Endothelial cell of umbilical vein (primary cell): ENCODE measurements around the gene AP5B1. TPM values are rescaled to one million over a fixed set of nuclear protein-coding genes. Genes with fewer than 3 reads are reported as not detected.

Experiments
- BruUV-seq: library from RNA; stranded (reverse); fragments of 400-500 nt; replicated peaks from 2 replicates; lab custom pipeline; 2021; lab: Mats Ljungman, UMichigan
- CTCF ChIA-PET: fragments of 300-600, 350-600 bp; sonication (Branson Sonifier 250); formaldehyde crosslinking; loops from one replicate; lab custom pipeline; 2021; ENCODE audit warnings: antibody characterized with exemption, inconsistent platforms; lab: Charles Lee
- POLR2A ChIA-PET: fragments of 300-600, 350-600 bp; sonication (Branson Sonifier 250); formaldehyde crosslinking; loops from one replicate; lab custom pipeline; 2021; ENCODE audit warnings: antibody characterized with exemption, inconsistent platforms; lab: Charles Lee
- DNase-seq: peaks from one replicate; pipeline ENCODE4 v3.0.0-alpha.2; 2011; ENCODE audit warnings: low read depth, low spot score
- FAIRE-seq: peaks from 2 replicates; lab custom pipeline; 2011; peaks lifted over from hg19 to GRCh38; lab: Jason Lieb, UNC
- H2AFZ ChIP-seq: 2 replicates; pipeline ENCODE4 v1.6.0; 2012; ENCODE audit warnings: low read depth, low read length, control low read depth, inconsistent platforms
- H3K27ac ChIP-seq: 2 replicates; pipeline ENCODE4 v1.5.1; 2011; ENCODE audit warnings: low read depth, mild to moderate bottlenecking, control low read depth, low read length, moderate library complexity; ENCODE audit not compliant: insufficient read depth
- H3K27me3 ChIP-seq, 2 experiments: 2 replicates each; pipeline versions ENCODE4 v1.6.0 to v1.6.1; 2011; ENCODE audit warnings: low read length in 2 of 2, mixed read lengths in 1 of 2; ENCODE audit not compliant: control insufficient read depth in 2 of 2, insufficient read depth in 2 of 2
- H3K36me3 ChIP-seq, 2 experiments: 2 replicates in 1 of 2; 3 replicates in 1 of 2; pipeline ENCODE4 v1.5.1; 2011; ENCODE audit warnings: low read length in 2 of 2, mild to moderate bottlenecking in 1 of 2, moderate library complexity in 1 of 2; ENCODE audit not compliant: control insufficient read depth in 2 of 2, insufficient read depth in 2 of 2; ENCODE audit errors: extremely low read depth in 1 of 2
- H3K4me1 ChIP-seq: 3 replicates; pipeline ENCODE4 v1.5.1; 2011; ENCODE audit warnings: mild to moderate bottlenecking, low read length; ENCODE audit not compliant: control insufficient read depth, insufficient read depth; ENCODE audit errors: extremely low read depth
- H3K4me2 ChIP-seq: 2 replicates; pipeline ENCODE4 v1.6.1; 2011; ENCODE audit warnings: low read length, control low read depth, mixed read lengths; ENCODE audit not compliant: insufficient read depth
- H3K4me3 ChIP-seq, 3 experiments: fragments of 200-600 bp in 1 of 3; sonication (generic), shearing (Covaris generic) in 1 of 3; replicated peaks in 1 of 3; 2 replicates each; pipeline ENCODE4 v1.5.1; 2011 to 2016; ENCODE audit warnings: control low read depth in 3 of 3, low read length in 3 of 3, mild to moderate bottlenecking in 2 of 3, inconsistent platforms in 1 of 3, low read depth in 1 of 3, moderate library complexity in 1 of 3; ENCODE audit not compliant: insufficient read depth in 1 of 3
- H3K79me2 ChIP-seq: 2 replicates; pipeline ENCODE4 v1.6.0; 2012; ENCODE audit warnings: low read length, inconsistent platforms; ENCODE audit not compliant: control insufficient read depth, insufficient read depth
- H3K9ac ChIP-seq: replicated peaks from 2 replicates; pipeline ENCODE3; 2011; ENCODE audit warnings: low read length, control low read depth; ENCODE audit not compliant: insufficient read depth; ENCODE audit errors: extremely low read depth
- H3K9me1 ChIP-seq: replicated peaks from 3 replicates; pipeline ENCODE4 v1.6.0; 2011; ENCODE audit warnings: mild to moderate bottlenecking, low read length; ENCODE audit not compliant: control insufficient read depth, insufficient read depth; ENCODE audit errors: extremely low read depth
- H3K9me3 ChIP-seq: replicated peaks from 2 replicates; pipeline ENCODE4 v1.5.1; 2012; ENCODE audit warnings: low read length, inconsistent platforms; ENCODE audit not compliant: control insufficient read depth, insufficient read depth
- H4K20me1 ChIP-seq: replicated peaks from 2 replicates; pipeline ENCODE3; 2011; ENCODE audit warnings: mild to moderate bottlenecking, low read length; ENCODE audit not compliant: control insufficient read depth, insufficient read depth; ENCODE audit errors: extremely low read depth
- EZH2 ChIP-seq: IDR thresholded peaks from 2 replicates; pipeline ENCODE4 v1.6.1; 2012; ENCODE audit warnings: borderline replicate concordance, low read depth, mild to moderate bottlenecking, moderate library complexity, low read length, inconsistent platforms; ENCODE audit not compliant: severe bottlenecking
- GATA2 ChIP-seq: IDR thresholded peaks from 2 replicates; pipeline ENCODE4 v1.7.0; 2011; ENCODE audit warnings: low read depth, mild to moderate bottlenecking, moderate library complexity, mixed read lengths, low read length; ENCODE audit not compliant: insufficient read length, insufficient read depth
- MYC ChIP-seq: IDR thresholded peaks from one replicate; pipeline ENCODE4 v1.6.1; 2011; ENCODE audit warnings: mild to moderate bottlenecking, low read depth, low read length
- POLR2AphosphoS5 ChIP-seq: IDR thresholded peaks from 2 replicates; pipeline ENCODE4 v1.6.1; 2012; ENCODE audit warnings: low read depth, mild to moderate bottlenecking, control low read depth, low read length, moderate library complexity; ENCODE audit not compliant: insufficient read depth
- dilution Hi-C: fragments of 300-500 bp; cut with MboI; formaldehyde crosslinking; loops from one replicate; pipeline ENCODE4 v1.15.0; 2019; ENCODE audit warnings: low sequenced_read_pairs; ENCODE audit not compliant: extremely low pct_ligation_motif_present
- intact Hi-C: fragments of 100-400 bp; cut with micrococcal nuclease; formaldehyde crosslinking; loops from one replicate; pipeline ENCODE4 v1.10.0; 2022
- polyA plus RNA-seq, 4 experiments: library from polyadenylated mRNA; depleted of rRNA in 3 of 4; stranded (reverse) in 3 of 4; unstranded in 1 of 4; fragments of >200 nt; gene quantifications; 2 replicates each; pipeline versions ENCODE4 v1.2.1 to v1.2.3, GENCODE V29; 2011 to 2012; ENCODE audit warnings: missing spikeins in 1 of 4
- total RNA-seq: library from RNA; stranded (reverse); gene quantifications from 2 replicates; pipeline ENCODE4 v1.2.3, GENCODE V29; 2021
- TF ChIP-seq, protein P1 (sequence below): IDR thresholded peaks from 2 replicates; pipeline ENCODE4 v1.6.1; 2011; ENCODE audit not compliant: insufficient read depth, insufficient read length

Gene AP5B1
- total and polyA plus RNA-seq, 2 donors (not counting 3 experiments of a cell fraction or from before 2014, with no cell fraction given): 9.2 to 15.3 TPM

GRCh38 chr11:65788821-65789220 lies 8.0 kb upstream of the AP5B1 start:
- ChIA-PET CTCF (interaction anchor here (1.3 to 6.2 kb wide), 4 partner anchors 8 to 29 kb away, joined by 4 to 71 read pairs (median 6); partner anchors contain the start of gene AP5B1), POLR2A (no interaction called here)
- Histone ChIP-seq H3K4me2 (no peak overlapping the region), H3K9ac (no peak overlapping the region), H3K4me1 (no peaks in the 10 kb centered on the region), H3K36me3 (no peaks in the 10 kb centered on the region), H3K27ac (no peak overlapping the region), H4K20me1 (no peaks in the 10 kb centered on the region), H2AFZ (no peak overlapping the region), H3K9me3 (no peaks in the 10 kb centered on the region), H3K79me2 (no peaks in the 10 kb centered on the region), H3K4me3 (no peak overlapping the region), H3K9me1 (no peaks in the 10 kb centered on the region), H3K27me3 (peaks cover 41 to 42% of the 10 kb centered on the region in 2 experiments)
- DNase-seq: no peak
- no peak for FAIRE-seq
- intact Hi-C loops: no loop called here
- TF ChIP-seq GATA2 (no peak), EZH2 (no peak), MYC (no peak)
- TF ChIP-seq, protein P1, sequence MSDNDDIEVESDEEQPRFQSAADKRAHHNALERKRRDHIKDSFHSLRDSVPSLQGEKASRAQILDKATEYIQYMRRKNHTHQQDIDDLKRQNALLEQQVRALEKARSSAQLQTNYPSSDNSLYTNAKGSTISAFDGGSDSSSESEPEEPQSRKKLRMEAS: no peak
- dilution Hi-C loops: no loop called here
- no TSS peak for BruUV-seq

DNA sequence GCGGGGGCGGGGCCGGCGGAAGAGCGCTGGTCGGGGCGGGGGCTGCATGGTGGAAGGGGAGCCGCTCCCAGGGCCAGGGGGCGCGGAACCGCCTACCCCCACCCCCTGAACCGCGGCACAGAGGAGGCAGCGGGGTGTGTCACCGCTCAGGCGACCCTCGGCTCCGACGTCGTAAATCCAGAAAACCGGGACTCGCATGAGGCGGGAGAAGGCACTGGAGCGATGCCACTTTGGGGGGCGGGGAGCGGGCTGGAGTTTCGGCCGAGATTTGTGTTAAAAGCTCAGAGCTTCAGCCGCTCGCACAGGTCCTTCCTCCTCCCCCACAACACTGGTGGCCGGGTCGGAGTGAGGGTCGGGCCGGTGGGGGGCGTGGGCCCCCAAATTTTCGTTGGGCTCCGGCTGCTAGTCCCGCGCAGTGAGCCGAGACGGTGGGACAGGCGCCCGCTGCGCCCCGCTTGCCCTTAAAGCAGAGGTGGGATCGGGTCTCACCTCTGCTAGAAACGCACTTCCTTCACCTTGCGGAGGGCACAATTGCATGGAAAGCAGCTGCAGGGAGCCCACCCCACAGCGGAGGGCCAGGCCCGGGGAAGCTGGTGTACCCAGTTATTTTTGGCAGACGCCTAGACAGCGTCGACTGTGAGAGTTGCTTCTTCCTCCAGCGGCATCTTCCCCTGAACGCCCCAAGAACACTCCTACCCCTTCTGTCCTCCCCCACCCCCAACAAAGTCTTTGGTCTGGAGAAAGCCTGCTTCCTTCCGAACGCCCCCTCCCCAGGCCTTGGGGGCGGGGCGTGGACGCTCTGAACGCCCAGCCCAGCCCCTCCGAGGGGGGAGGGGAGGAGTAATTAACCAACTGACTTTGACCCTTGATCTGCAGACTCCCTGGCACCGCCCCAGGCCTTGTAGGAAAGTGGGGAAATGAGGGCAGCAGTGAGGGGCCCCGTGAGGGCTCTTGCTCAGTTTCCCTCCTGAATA lies 7.2 kb upstream of the AP5B1 start:
- BruUV-seq: no TSS peak
- no peak for FAIRE-seq
- Histone ChIP-seq H4K20me1 (no peaks in the 10 kb centered on the region), H3K9ac (no peak overlapping the region), H3K36me3 (no peaks in the 10 kb centered on the region), H3K4me1 (no peaks in the 10 kb centered on the region), H3K9me1 (no peaks in the 10 kb centered on the region), H3K27me3 (peaks cover 41 to 42% of the 10 kb centered on the region in 2 experiments), H3K4me3 (no peak overlapping the region), H3K4me2 (no peak overlapping the region), H2AFZ (no peak overlapping the region), H3K9me3 (no peaks in the 10 kb centered on the region), H3K79me2 (no peaks in the 10 kb centered on the region), H3K27ac (no peak overlapping the region)
- DNase-seq: no peak
- POLR2A ChIA-PET: no interaction called here
- CTCF ChIA-PET: interaction anchor here (1.4 to 6.2 kb wide), 2 partner anchors 8 to 30 kb away, joined by 4 to 71 read pairs; partner anchors contain the start of gene AP5B1
- TF ChIP-seq EZH2 (peak; percentile 100), POLR2AphosphoS5 (no peak)
- TF ChIP-seq, protein P1: no peak
- intact Hi-C loops (no loop called here), dilution Hi-C loops (no loop called here)
